GM03348 (cell line): Measurements from ENCODE around the gene KRT36.

Experiments used
- DNase-seq: peaks from one replicate; pipeline ENCODE4 v3.0.0; 2012; ENCODE audit warnings: low spot score

The KRT36 gene

DNA sequence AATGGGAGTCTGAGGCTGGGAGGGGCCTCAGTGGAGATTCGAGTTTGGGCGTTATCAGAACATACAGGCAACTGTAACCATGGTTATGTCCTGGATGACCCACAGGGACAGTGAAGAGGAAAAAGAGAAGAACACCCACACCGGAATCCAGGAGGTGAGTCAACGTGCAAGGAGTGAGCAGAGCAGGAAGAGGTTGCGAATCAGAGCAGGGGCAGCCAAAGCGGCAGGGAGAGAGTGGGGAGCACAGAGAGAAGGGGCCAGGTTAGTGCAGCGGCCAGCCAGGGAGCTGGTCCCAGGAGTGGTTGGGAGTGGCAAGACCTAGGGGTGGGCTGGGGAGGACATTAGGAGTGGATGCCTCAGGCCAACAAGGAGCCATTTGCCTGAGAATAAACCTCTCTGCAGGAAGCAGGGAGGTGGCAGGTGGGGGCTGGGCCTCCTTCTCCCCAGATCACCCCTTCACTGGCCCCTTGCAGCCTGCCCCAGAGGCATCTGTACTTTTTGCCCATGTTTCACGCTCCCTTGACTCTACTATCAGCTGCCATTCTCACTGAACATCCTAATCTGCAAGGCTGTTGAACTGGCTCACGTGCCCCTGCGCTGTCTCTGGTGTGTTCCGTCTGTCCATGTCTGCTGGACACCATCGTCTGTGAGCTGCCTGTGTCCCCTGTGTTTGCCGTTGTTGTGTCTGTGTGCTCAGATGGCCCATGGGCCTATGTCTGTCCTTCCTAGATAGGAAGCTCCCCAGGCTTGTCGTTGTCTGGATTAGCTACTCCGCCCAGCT, 10.6 kb upstream of the KRT36 start:
- peak; percentile 55 for DNase-seq

DNA sequence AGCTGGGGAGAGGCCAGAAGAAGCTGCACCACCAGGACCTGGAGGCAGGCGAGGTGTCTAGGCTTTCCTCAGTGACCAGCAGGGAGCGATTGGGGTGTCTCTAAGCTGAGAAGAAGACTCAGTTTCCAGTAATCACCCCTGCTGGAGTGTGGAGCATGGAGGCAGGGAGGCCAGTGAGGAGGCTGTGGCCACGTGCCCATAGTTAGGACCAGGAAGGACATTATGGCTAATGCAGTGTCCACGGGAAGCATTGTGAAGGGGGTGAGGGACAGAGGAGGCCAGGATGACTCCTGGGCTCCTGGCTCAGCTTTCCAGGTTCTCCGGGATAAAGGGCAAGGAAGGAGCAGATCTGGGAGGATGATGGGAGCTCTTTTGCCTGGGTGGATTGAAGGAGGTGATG, 10.0 kb upstream of the KRT36 start:
- no peak for DNase-seq

DNA sequence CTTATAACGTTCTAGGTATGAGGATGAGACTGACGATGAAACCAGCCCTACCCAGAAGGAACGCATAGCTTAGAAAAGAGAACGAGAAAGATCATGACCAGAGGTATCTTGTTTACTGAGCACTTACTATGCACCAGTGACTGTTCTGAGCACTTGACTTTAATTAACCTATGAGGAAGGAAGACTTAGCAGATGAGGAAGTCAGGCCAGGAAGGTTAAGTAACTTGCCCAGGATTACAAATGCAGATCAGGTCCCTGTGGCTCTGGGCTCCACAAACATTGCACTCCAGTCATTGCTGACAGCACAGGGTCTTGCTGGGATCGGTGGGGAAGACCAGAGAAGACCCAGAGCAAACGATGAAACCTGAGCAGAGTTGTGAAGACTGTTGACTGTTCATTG, 8.6 kb upstream of the KRT36 start:
- no peak for DNase-seq

- peak; percentile 95 for DNase-seq
Observed at GRCh38 chr17:41496803-41497484, 7.2 kb upstream of the KRT36 start.

- peak; percentile 54 for DNase-seq
Observed at GRCh38 chr17:41494524-41494923, 4.8 kb upstream of the KRT36 start.

DNA sequence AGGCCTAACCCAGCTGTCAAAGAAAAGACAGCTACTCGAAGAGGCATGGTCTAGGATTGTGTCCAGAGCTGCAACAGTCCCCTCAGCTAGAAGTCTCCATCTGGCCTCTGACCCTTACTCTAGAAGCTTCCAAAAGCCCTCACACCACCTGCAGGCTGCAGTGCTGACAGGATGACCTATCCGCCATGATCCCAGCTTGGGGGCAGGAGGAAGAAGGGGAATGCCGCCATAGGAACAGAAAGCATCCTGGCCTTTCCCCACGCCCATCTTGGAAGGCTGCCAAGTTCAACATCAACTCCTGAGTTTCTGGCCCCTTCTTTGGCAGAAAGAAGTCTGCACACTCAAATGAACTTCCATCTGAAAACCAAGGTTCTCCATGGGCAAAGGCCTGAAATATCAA, 3.1 kb upstream of the KRT36 start:
- DNase-seq = no peak

DNA sequence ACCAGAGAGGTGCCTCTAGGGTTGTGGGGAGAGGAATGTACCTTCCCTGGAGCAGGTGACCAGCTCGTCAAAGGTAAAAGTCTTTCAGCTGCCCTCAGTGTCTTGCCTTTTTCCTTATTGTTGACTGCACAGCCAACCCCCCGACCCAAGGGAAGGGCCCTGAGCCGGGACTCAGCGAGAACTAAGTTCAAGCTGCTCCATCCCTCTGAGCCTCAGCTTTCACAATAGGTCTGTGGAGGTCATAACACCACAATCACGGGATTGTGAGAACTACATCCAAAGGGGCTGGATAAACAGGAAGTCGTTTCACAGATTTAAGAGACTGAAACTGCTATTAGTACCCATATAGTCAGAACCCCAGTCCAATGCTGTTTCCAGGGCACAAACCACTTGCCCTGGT, 2.6 kb upstream of the KRT36 start:
- DNase-seq = no peak

DNA sequence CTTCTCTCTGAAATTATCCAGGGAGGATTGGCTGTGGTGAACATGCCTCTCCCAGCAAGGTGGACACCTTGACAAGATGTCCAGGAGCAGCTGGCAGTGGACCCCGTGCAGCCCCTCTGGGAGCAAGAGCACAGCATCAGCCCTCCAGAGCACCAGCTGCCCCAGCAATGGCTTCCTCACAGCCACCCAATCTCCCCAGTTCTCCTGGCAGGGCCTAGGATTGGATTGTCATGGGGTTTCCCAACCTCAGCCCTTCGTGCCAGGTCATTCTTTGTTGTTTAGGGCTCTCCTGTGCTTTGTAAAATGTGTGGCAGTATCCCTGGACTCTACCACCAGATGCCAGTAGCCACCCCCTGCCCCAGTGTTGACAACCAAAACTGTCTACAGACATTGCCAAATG, 1.8 kb upstream of the KRT36 start:
- no peak for DNase-seq

- no peak for DNase-seq
Observed at GRCh38 chr17:41490000-41490990, 585 bp upstream of the KRT36 start.

GRCh38 chr17:41486809-41487530, 2.7 kb downstream of the KRT36 start:
- DNase-seq = no peak

GRCh38 chr17:41486316-41486715, 3.4 kb downstream of the KRT36 start:
- DNase-seq = no peak

- no peak for DNase-seq
Observed at GRCh38 chr17:41484920-41485904, 4.5 kb downstream of the KRT36 start.

DNA sequence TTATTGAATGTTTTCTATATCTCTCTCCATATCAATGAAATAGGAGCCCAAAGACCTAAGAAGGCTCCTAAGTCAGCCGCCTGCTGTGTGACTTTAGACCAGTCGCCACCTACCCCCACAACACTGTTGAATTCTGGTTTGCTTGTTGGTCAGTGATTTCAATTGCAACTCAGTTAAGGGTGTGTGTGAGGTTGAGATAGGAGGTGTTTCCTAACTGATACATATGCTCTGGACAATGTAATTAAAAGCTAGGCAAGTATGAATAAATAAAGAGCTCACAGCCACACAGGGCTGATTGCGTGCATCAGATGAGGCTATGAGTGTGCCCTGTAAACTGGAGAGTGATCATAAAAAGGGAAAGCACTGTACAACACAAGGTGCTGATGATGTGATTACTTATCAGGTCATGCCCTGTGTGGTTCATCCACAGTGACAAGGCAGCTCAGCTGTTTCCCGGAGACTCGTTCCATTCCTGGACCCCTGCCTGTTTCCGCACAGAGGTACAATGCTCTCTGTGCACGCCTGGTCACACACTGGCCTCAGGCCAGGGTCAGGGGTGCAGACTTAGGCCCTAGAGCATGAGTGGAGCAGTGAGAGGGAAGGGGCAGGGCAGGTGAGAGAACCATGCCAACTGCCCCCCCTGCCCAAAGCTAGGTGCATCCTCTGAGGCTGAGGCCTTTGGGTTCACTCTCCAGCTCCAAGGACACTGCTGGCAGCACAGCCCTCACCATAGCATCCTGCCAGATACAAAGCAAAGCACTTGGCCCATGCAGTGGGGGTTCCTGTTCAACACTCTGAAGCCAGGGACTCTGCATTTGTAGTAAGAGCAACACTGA, 5.5 kb downstream of the KRT36 start:
- DNase-seq = no peak

GRCh38 chr17:41483531-41483930, 6.2 kb downstream of the KRT36 start:
- DNase-seq = no peak

DNA sequence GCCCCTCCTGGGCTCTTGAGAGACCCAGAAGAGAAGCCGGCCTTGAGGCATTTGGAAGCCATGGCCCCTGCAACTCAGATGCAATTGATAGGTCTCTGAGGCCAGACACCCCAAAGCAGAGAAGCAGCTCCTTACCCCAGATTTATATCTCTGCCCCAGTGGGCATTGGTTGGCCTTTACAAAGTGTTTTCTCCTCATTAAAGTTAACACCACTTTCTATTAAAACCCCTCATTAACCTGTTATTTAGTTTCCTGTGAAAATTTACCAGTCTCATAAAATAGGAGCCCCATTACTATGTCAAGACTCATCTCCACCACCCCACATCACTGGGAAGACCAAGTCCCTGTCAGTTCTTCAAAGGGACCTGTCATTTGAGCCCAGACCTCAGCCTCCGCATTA, 8.7 kb downstream of the KRT36 start, which contains the start of gene KRT35:
Gene KRT35, minus strand, starts transcription at position 116 of the 400 bp plus-strand sequence. Its CDS starts 54 bp downstream, at position 62.
- DNase-seq = no peak

- no peak for DNase-seq
Observed at GRCh38 chr17:41480581-41480980, 9.1 kb downstream of the KRT36 start.

GRCh38 chr17:41480136-41480535, 9.6 kb downstream of the KRT36 start:
- DNase-seq = no peak

DNA sequence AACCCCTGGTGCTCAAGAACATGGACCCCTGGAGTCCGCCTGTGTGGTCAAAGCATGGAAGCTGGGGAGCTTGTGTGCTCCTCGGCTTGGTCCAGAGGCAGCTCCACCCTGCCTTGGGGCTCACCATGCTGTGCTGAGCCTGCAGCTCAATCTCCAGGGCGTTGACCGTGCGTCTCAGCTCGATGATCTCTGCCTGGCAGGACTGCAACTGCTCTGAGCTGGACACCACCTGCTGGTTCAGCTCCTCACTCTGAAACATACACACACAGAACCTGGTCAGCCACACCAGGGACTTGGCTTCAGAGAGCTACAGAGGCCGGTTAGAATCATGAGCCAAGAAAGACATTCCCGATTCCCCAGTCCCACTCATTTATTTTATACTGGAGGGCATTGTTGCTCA, 11.5 kb downstream of the KRT36 start:
- no peak for DNase-seq
